ENCODE results near the gene SLC25A29. TPM values are rescaled to one million over a fixed set of nuclear protein-coding genes. Genes with fewer than 3 reads are reported as not detected.
A peak's percentile ranks its signal among the peaks of the same experiment; 100 is the strongest.

Gene SLC25A29
- total and polyA plus RNA-seq, 2 of the 13 experiments (the other 11 are each of a cell fraction or from before 2014, with no cell fraction given), result 12.2 to 17.2 TPM

DNA sequence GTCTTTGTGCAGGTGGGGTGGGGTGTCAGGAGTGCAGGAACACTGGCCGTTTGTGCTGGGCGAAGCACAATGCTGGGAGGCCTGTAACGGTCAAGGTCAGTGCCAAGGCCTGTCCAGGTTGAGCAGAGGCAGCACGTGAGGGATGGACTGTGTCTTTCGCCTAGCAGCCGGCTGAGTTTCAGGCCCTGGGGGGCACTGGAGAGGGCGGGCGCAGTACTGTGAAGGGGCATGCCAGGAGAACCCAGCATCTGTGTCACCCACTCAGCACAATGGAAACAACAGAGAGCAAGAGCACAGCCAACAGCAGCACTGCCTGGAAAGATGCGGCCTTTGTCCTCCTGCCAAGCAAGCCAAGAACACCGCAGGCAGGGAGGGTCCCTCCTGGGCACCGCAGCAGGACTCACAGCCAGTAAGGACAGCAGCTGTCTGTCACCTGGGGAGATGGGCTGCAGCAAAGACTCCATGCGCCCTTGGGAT, 42.0 kb upstream of the SLC25A29 start (continued):
- TF ChIP-seq, protein P1, sequence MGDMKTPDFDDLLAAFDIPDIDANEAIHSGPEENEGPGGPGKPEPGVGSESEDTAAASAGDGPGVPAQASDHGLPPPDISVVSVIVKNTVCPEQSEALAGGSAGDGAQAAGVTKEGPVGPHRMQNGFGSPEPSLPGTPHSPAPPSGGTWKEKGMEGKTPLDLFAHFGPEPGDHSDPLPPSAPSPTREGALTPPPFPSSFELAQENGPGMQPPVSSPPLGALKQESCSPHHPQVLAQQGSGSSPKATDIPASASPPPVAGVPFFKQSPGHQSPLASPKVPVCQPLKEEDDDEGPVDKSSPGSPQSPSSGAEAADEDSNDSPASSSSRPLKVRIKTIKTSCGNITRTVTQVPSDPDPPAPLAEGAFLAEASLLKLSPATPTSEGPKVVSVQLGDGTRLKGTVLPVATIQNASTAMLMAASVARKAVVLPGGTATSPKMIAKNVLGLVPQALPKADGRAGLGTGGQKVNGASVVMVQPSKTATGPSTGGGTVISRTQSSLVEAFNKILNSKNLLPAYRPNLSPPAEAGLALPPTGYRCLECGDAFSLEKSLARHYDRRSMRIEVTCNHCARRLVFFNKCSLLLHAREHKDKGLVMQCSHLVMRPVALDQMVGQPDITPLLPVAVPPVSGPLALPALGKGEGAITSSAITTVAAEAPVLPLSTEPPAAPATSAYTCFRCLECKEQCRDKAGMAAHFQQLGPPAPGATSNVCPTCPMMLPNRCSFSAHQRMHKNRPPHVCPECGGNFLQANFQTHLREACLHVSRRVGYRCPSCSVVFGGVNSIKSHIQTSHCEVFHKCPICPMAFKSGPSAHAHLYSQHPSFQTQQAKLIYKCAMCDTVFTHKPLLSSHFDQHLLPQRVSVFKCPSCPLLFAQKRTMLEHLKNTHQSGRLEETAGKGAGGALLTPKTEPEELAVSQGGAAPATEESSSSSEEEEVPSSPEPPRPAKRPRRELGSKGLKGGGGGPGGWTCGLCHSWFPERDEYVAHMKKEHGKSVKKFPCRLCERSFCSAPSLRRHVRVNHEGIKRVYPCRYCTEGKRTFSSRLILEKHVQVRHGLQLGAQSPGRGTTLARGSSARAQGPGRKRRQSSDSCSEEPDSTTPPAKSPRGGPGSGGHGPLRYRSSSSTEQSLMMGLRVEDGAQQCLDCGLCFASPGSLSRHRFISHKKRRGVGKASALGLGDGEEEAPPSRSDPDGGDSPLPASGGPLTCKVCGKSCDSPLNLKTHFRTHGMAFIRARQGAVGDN (CRISPR knock-in tag; IDR thresholded peaks at IDR 0.05), result peak; percentile 54; the same call in 1 of the 2 replicates
- TF ChIP-seq NR2F6 (IDR thresholded peaks at IDR 0.05) (no peak), NR2F6 (CRISPR knock-in tag; IDR thresholded peaks at IDR 0.05) (0 out of 2 replicates have a peak, but pooled peaks have one; percentile 19), TBL1XR1 (IDR thresholded peaks at IDR 0.05; ENCODE audit: borderline replicate concordance, low read length, partially characterized antibody) (peak; percentile 20), ZNF160 (CRISPR knock-in tag; IDR thresholded peaks at IDR 0.05) (no peak), ZNF460 (CRISPR knock-in tag; IDR thresholded peaks at IDR 0.05; ENCODE audit: borderline replicate concordance) (no peak), ZNF549 (CRISPR knock-in tag; IDR thresholded peaks at IDR 0.05) (no peak), ZBTB38 (CRISPR knock-in tag; IDR thresholded peaks at IDR 0.05) (0 out of 2 replicates have a peak, but pooled peaks have one; percentile 7)

GRCh38 chr14:100346306-100347091, 40.3 kb upstream of the SLC25A29 start:
- Histone ChIP-seq H2AFZ (ENCODE audit: low read length) (no peak overlapping the region), H3K79me2 (ENCODE audit: insufficient read depth, low read length) (no peaks in the 10 kb centered on the region), H3K27ac (ENCODE audit: extremely low read length, insufficient read depth, low read length) (no peak overlapping the region), H3K9ac (ENCODE audit: insufficient read depth, low read depth, low read length) (no peak overlapping the region), H3K4me1 (ENCODE audit: insufficient read depth, low read length) (peaks cover 17% of the 10 kb centered on the region), H3K4me3 (replicated peaks in 1 of 3; ENCODE audit: insufficient read depth in 1 of 3, low read depth in 2 of 3, low read length in 3 of 3) (no peak overlapping the region), H3K36me3 (replicated peaks in 1 of 2; ENCODE audit: control insufficient read depth in 1 of 2, insufficient read depth in 2 of 2, low read length in 2 of 2) (peaks cover 9 to 33% of the 10 kb centered on the region in 2 experiments; a peak in 4 of 5 replicates), H3K9me3 (ENCODE audit: low read length) (no peaks in the 10 kb centered on the region), H3K27me3 (ENCODE audit: control insufficient read depth in 1 of 2, insufficient read depth in 2 of 2, low read length in 2 of 2) (no peaks in the 10 kb centered on the region), H4K20me1 (ENCODE audit: insufficient read depth, low read length) (no peaks in the 10 kb centered on the region), H3K4me2 (ENCODE audit: low read depth, low read length) (no peak overlapping the region)
- BruUV-seq (replicated peaks), result no TSS peak
- FAIRE-seq (no peak), DNase-seq (ENCODE audit: low spot score) (no peak), ATAC-seq (no peak)
- ChIA-PET CTCF (ENCODE audit: low intra/inter-chr PET ratio, low total read pairs) (no interaction called here), POLR2A (no interaction called here)
- WGBS (ENCODE audit: low lambda C conversion rate), result 91% methylated on average over 11 of the region's 12 CpGs
- in situ Hi-C loops (cut with HindIII; ENCODE audit: extremely low pct_ligation_motif_present, low pct_unique_long_range_greater_than_20kb) (no loop called here), intact Hi-C loops (cut with micrococcal nuclease; ENCODE audit: unreplicated experiment) (no loop called here)
- TF ChIP-seq KMT2B (CRISPR knock-in tag; IDR thresholded peaks at IDR 0.05) (no peak), FOXK1 (CRISPR knock-in tag; IDR thresholded peaks at IDR 0.05; ENCODE audit: borderline replicate concordance, low read depth) (no peak), NFE2L1 (CRISPR knock-in tag; IDR thresholded peaks at IDR 0.05; ENCODE audit: borderline replicate concordance) (no peak), PRMT3 (CRISPR knock-in tag; IDR thresholded peaks at IDR 0.05; ENCODE audit: borderline replicate concordance, low read depth) (no peak), TRIM22 (IDR thresholded peaks at IDR 0.05) (no peak), CC2D1A (CRISPR knock-in tag; IDR thresholded peaks at IDR 0.05) (no peak)
- TF ChIP-seq, protein P2, sequence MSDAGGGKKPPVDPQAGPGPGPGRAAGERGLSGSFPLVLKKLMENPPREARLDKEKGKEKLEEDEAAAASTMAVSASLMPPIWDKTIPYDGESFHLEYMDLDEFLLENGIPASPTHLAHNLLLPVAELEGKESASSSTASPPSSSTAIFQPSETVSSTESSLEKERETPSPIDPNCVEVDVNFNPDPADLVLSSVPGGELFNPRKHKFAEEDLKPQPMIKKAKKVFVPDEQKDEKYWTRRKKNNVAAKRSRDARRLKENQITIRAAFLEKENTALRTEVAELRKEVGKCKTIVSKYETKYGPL (CRISPR knock-in tag; IDR thresholded peaks at IDR 0.05), result no peak
